IMR-90 (cell line): ENCODE data around the gene NMNAT3.

Experiments used
- BHLHE40 ChIP-seq: fragments of 150-350 bp; IDR thresholded peaks from 2 replicates; pipeline ENCODE4 v1.6.1; 2016; ENCODE audit warnings: mild to moderate bottlenecking, low read depth, low read length
- CEBPB ChIP-seq: IDR thresholded peaks from 2 replicates; pipeline ENCODE4 v1.6.1; 2012; ENCODE audit warnings: low read depth, low read length, improper control_type of control experiment
- CTCF ChIP-seq: conservative IDR thresholded peaks from 2 replicates; pipeline ENCODE4 v1.5.1; 2012; ENCODE audit warnings: mild to moderate bottlenecking, low read depth, low read length, improper control_type of control experiment
- ELK1 ChIP-seq: fragments of 150-350 bp; IDR thresholded peaks from 2 replicates; pipeline ENCODE4 v1.6.1; 2016; ENCODE audit warnings: low read depth, mild to moderate bottlenecking, low read length, moderate library complexity, borderline replicate concordance
- MAZ ChIP-seq: IDR thresholded peaks from 2 replicates; pipeline ENCODE4 v1.6.1; 2012; ENCODE audit warnings: low read depth, mild to moderate bottlenecking, low read length, improper control_type of control experiment, moderate library complexity, borderline replicate concordance
- POLR2A ChIP-seq: IDR thresholded peaks from 2 replicates; pipeline ENCODE4 v1.6.1; 2012; ENCODE audit warnings: mild to moderate bottlenecking, low read depth, low read length
- RAD21 ChIP-seq: IDR thresholded peaks from 2 replicates; pipeline ENCODE4 v1.6.1; 2012; ENCODE audit warnings: low read length, improper control_type of control experiment
- RCOR1 ChIP-seq: IDR thresholded peaks from 2 replicates; pipeline ENCODE4 v1.6.1; 2012; ENCODE audit warnings: mild to moderate bottlenecking, low read length, improper control_type of control experiment; ENCODE audit not compliant: insufficient replicate concordance
- SMC3 ChIP-seq: fragments of 150-350 bp; IDR thresholded peaks from 2 replicates; pipeline ENCODE4 v1.6.1; 2016; ENCODE audit warnings: low read depth, mild to moderate bottlenecking, antibody characterized with exemption, low read length, moderate library complexity
- USF2 ChIP-seq: fragments of 150-350 bp; IDR thresholded peaks from 2 replicates; pipeline ENCODE4 v1.6.1; 2017; ENCODE audit warnings: mild to moderate bottlenecking, antibody characterized with exemption, low read length, low read depth

GRCh38 chr3:139670196-139670595, 7.6 kb downstream of the NMNAT3 start:
- no peak for TF ChIP-seq BHLHE40
- no peak for TF ChIP-seq CTCF
- TF ChIP-seq RCOR1: no peak
- TF ChIP-seq RAD21: no peak
- no peak for TF ChIP-seq USF2
- no peak for TF ChIP-seq SMC3
- TF ChIP-seq POLR2A: no peak
- TF ChIP-seq CEBPB: no peak
- TF ChIP-seq ELK1: no peak
- TF ChIP-seq MAZ: no peak
